GM21447 (cell line): ENCODE measurements around the gene GAGE12D.
"Not testable (repeated sequence)": the region's sequence is repeated elsewhere in the genome, so short reads cannot be mapped to it uniquely, and the experiment has no call there.

Source experiments
- ATAC-seq: cut with Tn5 transposase; IDR thresholded peaks from one replicate; pipeline ENCODE4 v1.9.1; 2021; ENCODE audit not compliant: unreplicated experiment

The GAGE12D gene

GRCh38 chrX:49541433-49541832 lies at the start of gene GAGE12D:
TSS of gene GAGE12D (plus strand) at chrX:49541733. CDS start at chrX:49542888, 1,155 bp downstream.
- ATAC-seq: not testable (repeated sequence)

- ATAC-seq: not testable (repeated sequence)
Measured at GRCh38 chrX:49531877-49532276, 9.7 kb upstream of the GAGE12D start, which contains the start of gene GAGE12C. TSS of gene GAGE12C (plus strand) at chrX:49532177. CDS start at chrX:49533332, 1,155 bp downstream.

GRCh38 chrX:49550989-49551388 lies 9.5 kb downstream of the GAGE12D start, which contains the start of gene GAGE12E:
TSS of gene GAGE12E (plus strand) at chrX:49551289. CDS start at chrX:49552444, 1,155 bp downstream.
- ATAC-seq: not testable (repeated sequence)

GRCh38 chrX:49560542-49560941 lies 19.0 kb downstream of the GAGE12D start, which contains the start of gene GAGE12F:
TSS of gene GAGE12F (plus strand) at chrX:49560842. CDS start at chrX:49561997, 1,155 bp downstream.
- ATAC-seq: not testable (repeated sequence)

GRCh38 chrX:49568728-49569127 lies 27.2 kb downstream of the GAGE12D start:
- ATAC-seq: not testable (repeated sequence)

GRCh38 chrX:49569152-49569551 lies 27.6 kb downstream of the GAGE12D start:
- not testable (repeated sequence) for ATAC-seq

- ATAC-seq: not testable (repeated sequence)
Measured at GRCh38 chrX:49570100-49570499, 28.6 kb downstream of the GAGE12D start, which contains the start of gene GAGE12G. TSS of gene GAGE12G (plus strand) at chrX:49570400. CDS start at chrX:49571555, 1,155 bp downstream.

GRCh38 chrX:49579649-49580048 lies 38.1 kb downstream of the GAGE12D start, which contains the start of gene GAGE12H:
TSS of gene GAGE12H (plus strand) at chrX:49579949. CDS start at chrX:49581104, 1,155 bp downstream.
- ATAC-seq: not testable (repeated sequence)

- ATAC-seq: not testable (repeated sequence)
Measured at GRCh38 chrX:49589196-49589595, 47.7 kb downstream of the GAGE12D start, which contains the start of gene GAGE2A. TSS of gene GAGE2A (plus strand) at chrX:49589496. CDS start at chrX:49590651, 1,155 bp downstream.

GRCh38 chrX:49589769-49590478 lies 48.4 kb downstream of the GAGE12D start:
- ATAC-seq: not testable (repeated sequence)

GRCh38 chrX:49590488-49590887 lies 49.0 kb downstream of the GAGE12D start:
- not testable (repeated sequence) for ATAC-seq
